Inflammatory macrophage treated with lipopolysaccharide for 1 hour (primary cell): ENCODE measurements around the gene ACHE.

ENCODE experiments used
- DNase-seq, 2 donors: peaks; one replicate each; pipeline ENCODE4 v3.0.0-alpha.2; 2020 to 2022

The ACHE gene

DNA sequence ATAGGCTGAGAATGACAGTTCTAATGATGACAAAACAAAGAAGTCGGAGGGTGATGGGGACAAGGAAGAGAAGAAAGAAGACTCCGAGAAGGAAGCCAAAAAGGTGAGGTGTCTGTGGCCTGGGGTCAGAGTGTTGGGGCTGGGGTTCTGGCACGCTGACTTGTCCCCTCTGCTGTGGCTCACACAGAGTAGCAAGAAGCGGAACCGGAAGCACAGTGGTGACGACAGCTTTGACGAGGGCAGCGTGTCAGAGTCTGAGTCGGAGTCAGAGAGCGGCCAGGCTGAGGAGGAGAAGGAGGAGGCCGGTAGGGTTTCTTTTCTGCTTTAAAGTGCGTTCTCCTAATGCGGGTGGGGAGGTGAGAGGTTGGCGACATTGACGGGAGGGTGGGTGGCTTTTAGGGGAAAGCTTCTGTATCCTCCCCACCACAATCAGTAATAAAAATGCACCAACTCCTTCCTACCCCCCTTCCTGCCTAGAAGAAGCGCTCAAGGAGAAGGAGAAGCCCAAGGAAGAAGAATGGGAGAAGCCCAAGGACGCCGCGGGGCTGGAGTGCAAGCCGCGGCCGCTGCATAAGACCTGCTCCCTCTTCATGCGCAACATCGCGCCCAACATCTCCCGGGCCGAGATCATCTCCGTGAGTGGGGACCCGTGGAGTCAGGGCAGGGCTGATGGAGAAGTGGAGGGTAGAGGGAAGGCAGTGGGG lies 10.8 kb downstream of the ACHE start:
- no peak for DNase-seq

DNA sequence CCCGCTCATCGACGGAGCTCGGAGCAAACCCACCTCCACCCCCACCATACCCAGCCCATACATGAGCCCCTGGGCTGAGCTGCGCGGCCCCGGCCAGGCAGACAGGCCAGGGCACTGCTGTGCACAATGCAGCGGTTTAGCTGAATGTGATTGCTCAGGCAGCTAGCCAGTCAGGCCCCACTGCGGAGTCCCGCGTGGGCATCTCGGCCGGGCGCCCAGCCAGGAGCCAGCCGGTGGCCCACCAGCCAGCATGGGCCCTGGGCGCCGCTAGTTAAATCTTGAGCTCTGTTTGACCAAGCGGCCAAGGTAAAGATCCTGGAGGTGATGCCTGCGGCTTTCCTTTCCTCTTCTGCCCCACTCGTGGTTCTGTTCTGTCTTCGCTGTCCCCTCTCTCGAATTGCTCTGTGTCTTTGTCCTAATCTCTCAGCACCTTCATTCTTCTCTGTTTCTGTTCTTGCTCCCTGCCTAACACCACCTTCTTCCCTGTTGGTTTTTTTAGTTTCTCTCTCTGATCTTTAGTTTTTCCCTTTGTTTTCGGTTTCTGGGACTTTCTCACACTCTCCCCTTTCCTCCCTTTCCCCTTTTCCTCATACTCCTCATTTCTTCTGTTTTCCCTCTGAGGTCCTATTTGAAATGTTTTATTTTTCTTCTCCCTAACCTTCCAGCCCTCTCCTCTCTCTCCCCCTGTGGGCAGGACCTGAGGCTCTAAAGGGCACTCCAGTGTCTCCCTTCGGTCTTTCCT lies 12.7 kb downstream of the ACHE start:
- no peak for DNase-seq

DNA sequence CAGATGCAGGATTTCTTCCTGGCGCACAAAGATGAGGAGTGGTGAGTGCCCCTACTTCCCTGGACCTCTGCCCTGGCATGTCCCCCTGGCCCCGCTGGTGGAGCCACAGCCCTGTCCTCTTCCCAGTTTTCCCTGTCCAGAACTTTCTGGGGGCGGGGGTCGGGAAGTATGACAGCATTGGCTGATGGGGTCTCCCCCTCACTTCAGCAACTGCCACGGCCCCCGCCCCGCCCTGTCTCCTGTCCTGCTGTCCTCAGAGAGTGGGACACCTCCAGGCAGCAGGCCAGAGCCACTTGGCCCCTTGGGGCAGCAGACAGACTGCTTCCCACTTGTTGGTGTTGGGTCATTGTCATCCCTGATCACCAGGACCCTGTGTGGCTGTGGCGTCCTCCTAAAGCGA lies 13.5 kb downstream of the ACHE start:
- DNase-seq, result no peak

DNA sequence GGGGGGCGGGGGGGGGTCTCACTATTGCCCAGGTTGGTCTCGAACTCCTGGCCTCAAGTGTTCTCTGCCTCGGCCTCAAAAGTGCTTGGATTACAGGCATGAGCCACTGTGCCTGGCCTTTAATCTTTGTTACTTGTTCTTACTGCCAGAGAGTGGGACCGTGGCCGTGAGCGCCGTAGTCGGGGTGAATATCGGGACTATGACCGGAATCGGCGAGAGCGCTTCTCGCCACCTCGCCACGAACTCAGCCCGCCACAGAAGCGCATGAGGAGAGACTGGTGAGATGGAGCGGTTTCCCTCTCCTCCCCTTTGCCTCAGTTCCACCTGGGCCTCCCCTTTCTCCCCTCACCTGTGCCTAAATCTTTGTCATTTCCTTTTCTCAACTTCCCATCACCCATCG lies 14.6 kb downstream of the ACHE start:
- no peak for DNase-seq

DNA sequence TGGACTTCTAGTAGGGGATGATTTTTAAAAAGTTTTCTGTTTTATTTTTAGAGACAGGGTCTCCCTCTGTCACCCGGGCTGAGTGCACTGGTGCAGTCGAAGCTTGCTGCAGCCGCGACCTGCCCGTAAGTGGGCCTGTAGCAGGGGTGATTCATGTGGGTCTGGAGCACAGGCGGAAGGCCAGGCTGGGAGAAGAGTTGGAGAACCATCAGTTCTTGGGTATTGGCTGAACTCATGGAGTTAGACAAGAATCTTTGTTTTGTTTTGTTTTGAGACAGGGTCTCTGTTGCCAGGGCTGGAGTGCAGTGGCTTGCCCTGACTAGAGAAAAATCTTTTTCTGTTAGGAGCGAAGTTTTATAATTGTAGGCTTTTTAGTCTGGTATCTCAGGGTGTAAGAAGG lies 15.0 kb downstream of the ACHE start:
- no peak for DNase-seq

DNA sequence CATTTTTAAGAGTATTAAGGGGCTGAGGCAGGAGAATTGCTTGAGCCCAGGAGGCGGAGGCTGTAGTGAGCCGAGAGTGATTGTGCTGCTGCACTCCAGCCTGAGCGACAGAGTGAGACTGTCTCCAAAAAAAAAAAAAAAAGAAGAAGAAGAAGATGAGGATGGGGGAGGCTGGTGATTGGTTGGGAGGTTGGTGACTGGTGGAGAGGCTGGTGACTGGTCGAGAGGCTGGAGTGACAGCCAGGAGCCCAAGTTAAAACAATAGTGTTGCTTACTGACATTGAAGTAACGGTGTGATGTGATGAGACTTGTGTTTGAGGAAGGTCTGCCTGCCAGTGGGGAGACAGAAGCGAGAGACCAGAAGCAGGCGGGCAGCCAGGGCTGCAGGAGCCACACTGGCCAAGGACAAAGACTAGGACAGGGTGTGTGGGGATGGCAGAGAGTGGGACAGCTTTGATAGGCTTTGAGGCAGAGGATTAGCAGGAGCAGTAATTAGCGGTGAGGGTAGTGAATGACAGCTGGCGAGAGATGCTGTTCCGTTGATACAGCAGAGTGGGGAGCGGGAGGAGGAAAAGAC lies 15.9 kb downstream of the ACHE start:
- no peak for DNase-seq

DNA sequence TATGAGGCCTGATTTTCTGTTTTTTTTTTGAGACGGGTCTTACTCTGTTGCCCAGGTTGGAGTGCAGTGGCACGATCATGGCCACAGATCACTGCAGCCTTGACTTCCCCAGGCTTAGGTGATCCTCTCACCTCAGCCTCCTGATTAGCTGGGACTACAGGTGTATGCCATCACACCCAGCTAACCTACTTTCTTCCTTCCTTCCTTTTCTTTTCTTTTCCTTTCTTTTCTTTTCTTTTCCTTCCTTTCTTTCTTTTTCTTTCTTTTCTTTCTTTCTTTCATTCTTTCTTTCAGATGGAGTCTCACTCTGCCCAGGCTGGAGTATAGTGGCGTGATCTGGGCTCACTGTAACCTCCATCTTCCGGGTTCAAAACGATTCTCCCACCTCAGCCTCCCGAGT lies 17.0 kb downstream of the ACHE start:
- DNase-seq, result no peak

DNA sequence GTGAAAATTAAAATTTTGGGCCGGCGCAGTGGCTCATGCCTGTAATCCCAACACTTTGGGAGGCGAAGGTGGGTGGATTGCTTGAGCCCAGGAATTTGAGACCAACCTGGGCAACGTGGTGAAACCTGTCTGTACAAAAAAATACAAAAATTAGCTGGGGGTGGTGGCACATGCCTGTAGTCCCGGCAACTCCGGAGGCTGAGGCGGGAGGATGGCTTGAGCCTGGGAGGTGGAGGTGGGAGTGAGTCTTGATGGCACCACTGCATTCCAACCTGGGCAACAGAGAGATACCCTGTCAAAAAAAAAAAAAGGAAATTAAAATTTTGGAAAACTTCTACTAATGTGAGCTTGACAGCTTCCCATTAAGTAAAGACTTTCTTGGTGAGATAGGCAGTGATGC lies 17.7 kb downstream of the ACHE start:
- no peak for DNase-seq

DNA sequence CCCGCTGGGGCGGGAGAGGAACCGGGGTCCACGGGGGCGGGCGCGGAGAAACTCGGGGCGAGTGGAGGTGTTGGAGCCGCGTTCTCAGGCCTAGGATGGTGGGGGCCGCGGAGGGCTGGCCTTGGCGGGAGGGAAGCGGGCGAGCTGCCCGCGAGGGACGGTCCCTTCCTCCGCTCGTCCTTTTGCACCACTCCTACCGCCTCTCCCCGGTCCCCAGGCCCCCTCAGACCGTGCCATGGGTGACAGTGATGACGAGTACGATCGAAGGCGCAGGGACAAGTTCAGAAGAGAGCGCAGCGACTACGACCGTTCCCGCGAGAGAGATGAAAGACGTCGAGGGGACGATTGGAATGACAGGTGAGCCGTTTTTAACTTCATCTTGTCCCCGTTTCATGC lies 20.3 kb downstream of the ACHE start:
- DNase-seq, result no peak

DNA sequence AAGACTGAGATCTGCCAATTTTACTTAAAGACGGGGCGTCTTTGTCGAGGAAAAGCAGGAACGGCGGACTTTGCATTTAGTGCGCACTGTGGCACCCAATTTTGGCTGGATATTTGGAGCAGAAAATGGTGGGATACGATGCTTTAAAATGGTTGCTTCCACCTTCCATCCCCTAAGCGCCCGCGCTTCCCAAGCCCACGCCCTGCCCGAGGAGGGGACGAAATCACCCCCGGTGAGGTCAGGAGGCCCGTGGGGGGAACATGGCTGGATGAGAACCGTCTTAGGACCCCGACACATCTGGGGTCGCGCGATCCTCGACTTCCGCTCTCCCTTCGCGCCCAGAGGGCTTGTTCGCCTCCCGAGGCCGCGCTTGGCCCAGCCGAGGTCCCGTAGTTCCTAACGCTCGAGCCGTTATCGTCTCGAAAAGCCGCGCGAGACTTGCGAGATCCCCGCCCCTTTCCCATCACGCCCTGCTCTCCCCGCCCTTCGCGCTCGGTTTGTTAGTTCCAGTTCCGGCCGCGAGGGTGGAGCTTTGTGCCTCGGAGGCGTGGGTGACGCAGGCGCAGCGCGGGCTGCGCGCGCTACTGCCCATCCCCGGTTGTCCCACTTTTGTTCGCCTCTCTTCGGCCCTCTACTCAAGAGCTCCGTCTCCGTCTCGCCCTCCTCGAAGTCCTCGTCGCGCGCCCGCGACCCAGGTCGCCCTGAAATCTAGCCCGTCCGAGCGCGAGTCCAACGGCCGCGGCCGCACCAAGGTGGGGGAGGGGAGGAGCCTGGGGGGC lies 20.9 kb downstream of the ACHE start, which contains the start of gene SRRT:
SRRT (plus strand) TSS at position 527 of the 779 bp plus-strand sequence. CDS start 488 bp downstream, outside the sequence.
- DNase-seq, result peak; percentile 98 to 100

DNA sequence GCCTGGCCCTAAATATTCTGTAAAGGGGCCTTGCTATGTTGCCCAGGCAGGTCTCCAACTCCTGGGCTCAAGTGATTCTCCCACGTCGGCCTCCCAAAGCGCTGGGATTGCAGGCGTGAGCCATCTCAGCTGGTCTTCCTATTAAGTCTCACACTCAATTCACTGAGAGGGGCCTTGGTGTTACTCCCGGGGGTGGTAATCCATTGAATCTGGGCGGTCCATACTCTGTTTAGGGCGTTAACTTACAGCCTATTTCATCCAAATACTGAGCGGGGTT lies 21.4 kb downstream of the ACHE start:
- DNase-seq, result no peak

DNA sequence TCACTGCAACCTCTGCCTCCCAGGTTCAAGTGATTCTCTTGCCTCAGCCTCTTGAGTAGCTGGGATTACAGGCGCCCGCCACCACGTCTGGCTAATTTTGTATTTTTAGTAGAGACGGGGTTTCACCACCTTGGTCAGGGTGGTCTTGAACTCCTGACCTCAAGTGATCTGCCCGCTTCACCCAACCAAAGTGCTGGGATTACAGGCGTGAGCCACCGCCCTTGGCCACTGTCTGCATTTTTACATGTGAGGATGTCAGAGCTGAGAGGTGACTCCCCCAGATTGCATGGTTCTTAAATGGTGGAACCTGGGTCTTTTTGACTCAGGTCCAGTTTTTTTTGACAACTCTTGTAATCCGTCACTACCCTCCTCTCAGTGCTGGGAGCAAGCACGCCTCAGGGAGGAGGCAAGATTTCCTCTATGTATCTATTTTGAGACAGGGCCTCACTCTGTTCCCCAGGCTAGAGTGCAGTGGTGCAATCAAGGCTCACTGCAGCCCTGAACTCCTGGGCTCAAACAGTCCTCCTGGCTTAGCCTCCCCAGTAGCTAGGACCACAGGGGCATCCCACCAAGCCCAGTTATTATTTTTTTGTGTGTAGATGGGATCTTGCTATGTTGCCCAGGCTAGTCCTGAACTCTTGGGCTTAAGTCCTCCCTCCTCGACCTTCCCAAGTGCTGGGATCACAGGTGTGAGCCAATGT lies 21.9 kb downstream of the ACHE start:
- no peak for DNase-seq

DNA sequence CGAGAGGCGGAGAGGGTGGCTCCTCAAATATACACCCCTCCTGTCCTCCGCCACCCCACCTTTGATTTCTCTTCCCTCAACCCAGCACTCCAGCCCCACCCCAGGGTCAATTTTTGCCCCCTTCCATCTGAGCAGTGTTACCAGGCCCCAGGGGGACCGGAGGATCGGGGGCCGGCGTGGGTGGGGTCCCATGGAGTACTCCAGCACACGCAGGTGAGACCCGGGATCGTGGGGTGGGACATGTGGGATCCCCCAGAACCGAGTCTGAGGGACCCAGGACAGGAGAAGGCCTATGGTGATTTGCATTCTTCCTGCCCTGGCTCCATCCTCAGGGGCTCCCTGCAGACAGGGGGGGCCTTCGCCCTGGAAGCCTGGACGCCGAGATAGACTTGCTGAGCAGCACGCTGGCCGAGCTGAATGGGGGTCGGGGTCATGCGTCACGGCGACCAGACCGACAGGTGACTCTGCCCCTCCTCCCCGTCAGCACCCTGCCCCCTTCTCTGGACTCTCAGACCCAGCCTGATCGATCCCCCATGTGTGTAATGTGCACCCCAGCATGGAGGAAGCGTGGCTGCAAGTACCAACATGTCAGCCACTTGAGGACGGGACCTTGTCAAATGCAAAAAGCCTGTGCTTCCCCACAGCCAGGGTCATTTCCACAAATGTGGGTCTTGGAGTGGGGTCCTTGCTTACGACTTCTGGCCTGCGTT lies 27.8 kb downstream of the ACHE start:
- DNase-seq, result no peak

DNA sequence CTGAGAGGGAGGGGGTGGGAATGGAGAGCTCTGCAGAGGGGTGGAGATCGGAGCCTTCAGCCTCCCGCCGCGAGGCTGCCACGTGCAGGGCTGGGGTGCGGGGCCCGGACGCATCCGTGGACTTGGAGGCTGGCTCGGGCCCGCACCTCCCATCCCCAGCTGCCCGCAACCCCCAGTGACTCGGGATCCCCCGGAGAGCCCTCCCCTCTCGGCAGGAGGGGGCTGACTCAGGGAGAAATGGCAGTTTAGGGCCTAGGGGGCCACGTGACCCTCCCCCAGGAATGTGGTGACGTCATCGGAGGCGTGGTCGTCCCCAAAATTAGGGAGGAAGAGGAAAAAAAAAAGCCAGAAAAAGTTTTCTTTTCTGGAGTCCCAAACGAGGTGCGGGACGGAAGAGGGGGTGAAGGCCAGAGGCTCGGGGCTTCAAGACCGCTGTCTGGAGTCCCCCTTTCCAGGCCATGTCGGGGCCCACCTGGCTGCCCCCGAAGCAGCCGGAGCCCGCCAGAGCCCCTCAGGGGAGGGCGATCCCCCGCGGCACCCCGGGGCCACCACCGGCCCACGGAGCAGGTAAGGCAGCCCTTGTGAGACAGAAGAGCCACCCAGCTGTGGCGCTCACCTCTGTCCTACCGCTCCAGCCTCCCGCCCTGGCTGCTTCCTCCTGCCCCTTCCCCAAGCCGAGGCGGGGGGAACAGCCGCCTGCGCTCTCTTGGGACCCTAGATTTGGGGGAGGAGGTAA lies 28.5 kb downstream of the ACHE start, which contains the start of gene TRIP6:
TRIP6 (plus strand) TSS at position 348 of the 736 bp plus-strand sequence; CDS start at position 459, 111 bp downstream.
- DNase-seq, result peak; percentile 72 to 86

DNA sequence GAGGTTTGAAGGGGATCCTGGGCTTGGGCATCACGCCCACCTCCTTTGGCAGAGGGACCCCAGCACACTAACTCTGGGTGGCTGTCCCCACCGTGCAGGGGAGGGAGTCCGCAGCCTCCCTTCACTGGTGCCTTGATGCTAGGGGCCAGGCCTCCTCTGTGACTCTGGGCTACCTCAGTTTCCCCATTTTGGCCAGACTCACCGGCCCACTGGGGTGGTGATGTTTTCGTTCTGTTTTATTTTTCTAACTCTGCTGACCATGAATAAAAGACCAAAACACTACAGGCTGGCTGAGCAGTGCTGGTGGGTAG lies 29.0 kb downstream of the ACHE start:
- DNase-seq, result no peak

DNA sequence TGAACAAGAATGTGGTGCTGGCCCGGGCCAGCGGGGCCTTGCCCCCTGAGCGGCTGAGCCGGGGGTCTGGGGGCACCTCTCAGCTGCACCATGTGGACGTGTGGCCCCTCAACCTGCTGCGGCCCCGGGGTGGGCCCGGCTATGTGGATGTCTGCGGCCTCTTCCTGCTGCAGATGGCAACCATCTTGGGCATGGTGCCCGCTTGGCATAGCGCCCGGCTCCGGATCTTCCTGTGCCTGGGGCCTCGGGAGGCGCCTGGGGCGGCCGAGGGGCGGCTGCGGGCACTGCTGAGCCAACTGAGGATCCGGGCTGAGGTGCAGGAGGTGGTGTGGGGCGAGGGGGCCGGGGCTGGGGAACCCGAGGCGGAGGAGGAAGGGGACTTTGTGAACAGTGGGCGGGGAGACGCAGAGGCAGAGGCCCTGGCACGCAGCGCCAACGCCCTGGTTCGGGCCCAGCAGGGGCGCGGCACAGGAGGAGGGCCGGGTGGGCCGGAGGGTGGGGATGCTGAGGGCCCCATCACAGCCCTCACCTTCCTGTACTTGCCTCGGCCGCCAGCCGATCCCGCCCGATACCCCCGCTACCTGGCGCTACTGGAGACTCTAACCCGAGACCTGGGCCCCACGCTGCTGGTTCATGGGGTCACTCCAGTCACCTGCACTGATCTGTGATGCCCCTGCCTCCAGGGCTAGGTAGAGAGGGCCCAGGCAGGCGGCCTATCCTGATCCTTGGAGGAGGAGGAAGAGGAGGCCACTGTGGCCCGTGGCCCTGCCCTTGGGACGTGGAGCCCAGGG lies 29.6 kb downstream of the ACHE start:
- DNase-seq, result no peak

DNA sequence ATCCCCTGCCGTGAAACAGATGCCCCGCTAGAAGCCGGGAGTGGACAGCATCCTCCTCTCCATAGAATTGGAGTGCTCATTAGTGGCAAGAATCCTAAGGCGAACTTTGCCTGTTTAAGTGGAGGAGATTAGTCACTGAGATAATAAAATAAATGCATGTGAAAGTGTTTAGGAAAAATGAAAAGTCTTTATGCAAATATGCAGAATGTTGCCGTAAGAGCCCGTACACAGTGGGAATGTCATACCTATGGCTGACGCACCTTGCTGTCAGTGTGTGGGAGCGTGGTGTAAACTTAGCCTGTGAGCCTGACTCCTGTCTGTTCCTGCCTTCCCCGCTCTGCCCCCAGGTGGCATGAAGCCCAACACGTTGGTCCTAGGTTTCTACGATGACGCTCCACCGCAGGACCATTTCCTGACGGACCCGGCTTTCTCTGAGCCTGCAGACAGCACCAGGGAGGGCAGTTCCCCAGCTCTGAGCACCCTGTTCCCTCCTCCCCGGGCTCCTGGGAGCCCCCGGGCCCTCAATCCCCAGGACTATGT lies 30.2 kb downstream of the ACHE start:
- DNase-seq, result no peak

DNA sequence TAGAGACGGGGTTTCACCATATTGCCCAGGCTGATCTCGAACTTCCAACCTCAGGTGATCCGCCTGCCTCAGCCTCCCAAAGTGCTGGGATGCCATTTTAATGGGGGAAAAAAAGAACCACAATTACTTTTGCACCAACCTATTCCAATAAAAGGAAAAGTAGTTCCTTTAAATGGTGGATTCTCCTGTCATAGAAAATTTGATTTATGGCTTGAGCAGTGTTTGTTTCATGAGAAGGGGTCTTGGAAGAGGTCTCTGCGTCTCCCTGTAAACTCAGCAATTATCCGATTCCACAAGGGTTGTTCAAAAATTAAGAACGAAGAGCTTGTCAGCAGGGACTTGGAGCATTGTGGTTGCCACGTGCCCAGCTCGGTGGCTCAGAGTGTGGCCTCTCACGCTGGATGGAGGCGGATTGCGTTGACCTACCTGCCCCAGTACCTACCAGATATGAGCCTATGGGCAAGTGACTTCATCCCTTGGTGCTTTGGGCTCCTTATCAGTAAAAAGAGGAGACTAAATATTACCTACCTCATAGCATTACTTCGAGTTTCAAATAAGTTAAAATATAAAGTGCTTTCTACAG lies 31.3 kb downstream of the ACHE start:
- no peak for DNase-seq

DNA sequence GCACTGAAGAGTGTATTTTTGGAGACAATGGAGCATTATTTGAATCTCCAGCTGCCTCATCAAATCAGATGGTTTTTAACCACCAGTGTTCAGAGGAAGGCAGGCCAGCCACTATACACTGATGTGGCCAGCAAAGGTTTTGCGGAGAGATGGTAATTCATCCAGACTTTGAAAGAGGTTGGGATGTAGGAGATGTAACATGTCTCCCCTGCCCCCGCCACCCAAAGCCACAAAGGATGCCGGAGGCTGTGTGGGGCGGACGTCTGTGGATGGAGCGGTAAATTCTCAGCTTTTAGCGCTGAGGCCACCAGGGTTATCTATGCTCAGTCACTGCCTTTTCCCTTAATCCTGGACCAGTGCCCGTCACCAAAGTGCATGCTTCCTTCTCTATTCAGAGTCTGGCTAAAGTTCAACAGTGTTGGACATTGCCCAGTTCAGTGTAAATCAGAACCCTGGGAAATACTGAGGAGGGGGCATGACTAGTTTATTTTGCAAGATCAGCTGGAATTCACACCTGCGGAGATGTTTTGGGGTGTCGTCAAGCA lies 32.2 kb downstream of the ACHE start:
- DNase-seq, result no peak

DNA sequence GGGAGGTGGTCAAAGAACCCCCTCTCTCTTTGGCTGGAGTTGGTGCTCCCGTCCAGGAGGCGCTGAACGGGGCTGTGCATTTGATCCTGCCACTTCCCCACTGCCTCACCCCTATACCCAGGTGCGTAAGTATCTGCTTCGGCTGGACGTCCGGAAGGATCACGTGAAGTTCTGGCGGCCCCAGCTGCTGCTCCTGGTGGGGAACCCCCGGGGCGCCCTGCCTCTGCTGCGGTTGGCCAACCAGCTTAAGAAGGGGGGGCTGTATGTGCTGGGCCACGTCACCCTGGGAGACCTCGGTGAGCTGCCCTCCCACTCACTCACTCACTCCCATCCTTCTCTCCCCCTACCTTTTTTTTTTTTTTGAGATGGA lies 34.1 kb downstream of the ACHE start:
- DNase-seq, result no peak
